ENCODE results near the gene TMEM214.

- no peak for TF ChIP-seq POLR2AphosphoS5 (IDR thresholded peaks at IDR 0.05; ENCODE audit: low read depth)
- TF ChIP-seq, protein P1, sequence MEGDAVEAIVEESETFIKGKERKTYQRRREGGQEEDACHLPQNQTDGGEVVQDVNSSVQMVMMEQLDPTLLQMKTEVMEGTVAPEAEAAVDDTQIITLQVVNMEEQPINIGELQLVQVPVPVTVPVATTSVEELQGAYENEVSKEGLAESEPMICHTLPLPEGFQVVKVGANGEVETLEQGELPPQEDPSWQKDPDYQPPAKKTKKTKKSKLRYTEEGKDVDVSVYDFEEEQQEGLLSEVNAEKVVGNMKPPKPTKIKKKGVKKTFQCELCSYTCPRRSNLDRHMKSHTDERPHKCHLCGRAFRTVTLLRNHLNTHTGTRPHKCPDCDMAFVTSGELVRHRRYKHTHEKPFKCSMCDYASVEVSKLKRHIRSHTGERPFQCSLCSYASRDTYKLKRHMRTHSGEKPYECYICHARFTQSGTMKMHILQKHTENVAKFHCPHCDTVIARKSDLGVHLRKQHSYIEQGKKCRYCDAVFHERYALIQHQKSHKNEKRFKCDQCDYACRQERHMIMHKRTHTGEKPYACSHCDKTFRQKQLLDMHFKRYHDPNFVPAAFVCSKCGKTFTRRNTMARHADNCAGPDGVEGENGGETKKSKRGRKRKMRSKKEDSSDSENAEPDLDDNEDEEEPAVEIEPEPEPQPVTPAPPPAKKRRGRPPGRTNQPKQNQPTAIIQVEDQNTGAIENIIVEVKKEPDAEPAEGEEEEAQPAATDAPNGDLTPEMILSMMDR (IDR thresholded peaks at IDR 0.05; ENCODE audit: insufficient read depth, low read length), result no peak
Measured at GRCh38 chr2:27014771-27015433, 17.9 kb upstream of the TMEM214 start.

Data from HL-60 (cell line).